Kidney (tissue), 14 donors: ENCODE data around the gene RAB3IL1. TPM values are rescaled to one million over a fixed set of nuclear protein-coding genes. Genes with fewer than 3 reads are reported as not detected.

Experiments used
- DNase-seq, 5 donors: peaks; one replicate each; pipeline ENCODE4 v3.0.0-alpha.2; 2013 to 2020
- FAIRE-seq: peaks from 2 replicates; lab custom pipeline; 2012; peaks lifted over from hg19 to GRCh38; lab: Jason Lieb, UNC
- H3K27ac ChIP-seq, 2 donors: one replicate each; pipeline ENCODE4 v1.7.0; 2013; ENCODE audit warnings: low read depth in 2 of 2, low read length in 2 of 2, inconsistent platforms in 1 of 2
- H3K27me3 ChIP-seq: one replicate; pipeline ENCODE4 v1.7.1; 2013; ENCODE audit warnings: low read length, inconsistent platforms; ENCODE audit not compliant: control insufficient read depth, insufficient read depth
- H3K36me3 ChIP-seq, 3 donors: one replicate each; pipeline versions ENCODE4 v1.7.0 to v1.7.1; 2013; ENCODE audit warnings: low read length in 3 of 3, control low read depth in 1 of 3, inconsistent platforms in 1 of 3; ENCODE audit not compliant: insufficient read depth in 3 of 3, control insufficient read depth in 2 of 3
- H3K4me1 ChIP-seq, 3 donors: one replicate each; pipeline versions ENCODE4 v1.7.0 to v1.7.1; 2013; ENCODE audit warnings: low read length in 3 of 3, inconsistent platforms in 1 of 3, low read depth in 1 of 3; ENCODE audit not compliant: control insufficient read depth in 2 of 3, insufficient read depth in 2 of 3
- H3K4me3 ChIP-seq, 3 donors: one replicate each; pipeline versions ENCODE4 v1.7.0 to v1.8.1; 2013; ENCODE audit warnings: low read length in 3 of 3, control low read depth in 1 of 3, inconsistent platforms in 1 of 3
- H3K9ac ChIP-seq, 3 donors: one replicate each; pipeline versions ENCODE4 v1.7.0 to v1.7.1; 2013; ENCODE audit warnings: low read length in 3 of 3, control low read depth in 1 of 3, inconsistent platforms in 1 of 3
- H3K9me3 ChIP-seq, 3 donors: one replicate each; pipeline versions ENCODE4 v1.7.0 to v1.7.1; 2013; ENCODE audit warnings: low read length in 3 of 3, control low read depth in 1 of 3, inconsistent platforms in 1 of 3; ENCODE audit not compliant: control insufficient read depth in 2 of 3, insufficient read depth in 1 of 3
- CTCF ChIP-seq: IDR thresholded peaks from 3 replicates; pipeline ENCODE4 v1.5.1; 2012; ENCODE audit warnings: mild to moderate bottlenecking, moderate library complexity, borderline replicate concordance; ENCODE audit not compliant: insufficient read depth; ENCODE audit errors: extremely low read depth
- intact Hi-C: fragments of 100-400 bp; cut with DNase I; formaldehyde crosslinking; loops from one replicate; pipeline ENCODE4 v1.11.1; 2022
- polyA plus RNA-seq: library from polyadenylated mRNA; stranded (reverse); fragments of 350-450 nt; fragmentation: Illumina TruSeq; extraction: RNeasy Lipid Tissue Mini Kit (QIAGEN cat#74804); gene quantifications from one replicate; pipeline ENCODE4 v1.2.3, GENCODE V29; 2014; ENCODE audit warnings: low read depth, low replicate concordance; ENCODE audit not compliant: insufficient read depth
- total RNA-seq: library from RNA; stranded (reverse); fragmentation: NEBNext Ultra II Directional; extraction: Animal tissue kit (Norgen Biotek cat#: 25700); gene quantifications from one replicate; pipeline ENCODE4 v1.2.1, GENCODE V29; 2021
- donor health status: control.
- donor health status: control.
- donor health status: control.
- donor health status: control.
- donor health status: control.
- donor health status: DM: yes; HTN: yes; CAD: no.
- donor health status: Normal renal cell carcinoma (clear cell type).

Gene RAB3IL1
- total and polyA plus RNA-seq, 2 donors from 2014 or later, result 14.6 to 27.8 TPM

- H3K9ac ChIP-seq, result no peak overlapping the region
- intact Hi-C loops, result no loop called here
- H3K27me3 ChIP-seq, result no peaks in the 10 kb centered on the region
- H3K9me3 ChIP-seq, result no peaks in the 10 kb centered on the region
- TF ChIP-seq CTCF, result no peak
- peaks cover 0 to 5% (median 0%) of the 10 kb centered on the region in 3 donors for H3K4me1 ChIP-seq
- FAIRE-seq (no peak), DNase-seq (no peak)
- no peak overlapping the region for H3K27ac ChIP-seq
- H3K4me3 ChIP-seq, result no peak overlapping the region
- no peaks in the 10 kb centered on the region for H3K36me3 ChIP-seq
Observed at GRCh38 chr11:61866958-61867343, 50.4 kb downstream of the RAB3IL1 start.

DNA sequence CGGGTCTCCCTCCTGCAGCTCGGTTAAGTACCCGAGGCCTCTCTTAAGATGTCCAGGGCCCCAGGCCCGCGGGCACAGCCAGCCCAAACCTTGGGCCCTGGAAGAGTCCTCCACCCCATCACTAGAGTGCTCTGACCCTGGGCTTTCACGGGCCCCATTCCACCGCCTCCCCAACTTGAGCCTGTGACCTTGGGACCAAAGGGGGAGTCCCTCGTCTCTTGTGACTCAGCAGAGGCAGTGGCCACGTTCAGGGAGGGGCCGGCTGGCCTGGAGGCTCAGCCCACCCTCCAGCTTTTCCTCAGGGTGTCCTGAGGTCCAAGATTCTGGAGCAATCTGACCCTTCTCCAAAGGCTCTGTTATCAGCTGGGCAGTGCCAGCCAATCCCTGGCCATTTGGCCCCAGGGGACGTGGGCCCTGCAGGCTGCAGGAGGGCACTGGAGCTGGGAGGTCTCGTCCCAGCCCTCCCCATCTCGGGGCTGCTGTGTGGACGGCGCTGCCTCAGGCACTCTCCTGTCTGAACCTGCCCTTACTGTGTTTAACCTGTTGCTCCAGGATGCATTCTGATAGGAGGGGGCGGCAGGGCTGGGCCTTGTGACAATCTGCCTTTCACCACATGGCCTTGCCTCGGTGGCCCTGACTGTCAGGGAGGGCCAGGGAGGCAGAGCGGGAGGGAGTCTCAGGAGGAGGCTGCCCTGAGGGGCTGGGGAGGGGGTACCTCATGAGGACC lies 51.0 kb downstream of the RAB3IL1 start:
- Histone ChIP-seq H3K27me3 (no peaks in the 10 kb centered on the region), H3K4me1 (peaks cover 0 to 3% (median 0%) of the 10 kb centered on the region in 3 donors), H3K9ac (no peak overlapping the region), H3K36me3 (no peaks in the 10 kb centered on the region), H3K4me3 (no peak overlapping the region), H3K9me3 (no peaks in the 10 kb centered on the region), H3K27ac (no peak overlapping the region)
- TF ChIP-seq CTCF, result no peak
- DNase-seq, result no peak
- intact Hi-C loops, result no loop called here
- FAIRE-seq, result no peak

DNA sequence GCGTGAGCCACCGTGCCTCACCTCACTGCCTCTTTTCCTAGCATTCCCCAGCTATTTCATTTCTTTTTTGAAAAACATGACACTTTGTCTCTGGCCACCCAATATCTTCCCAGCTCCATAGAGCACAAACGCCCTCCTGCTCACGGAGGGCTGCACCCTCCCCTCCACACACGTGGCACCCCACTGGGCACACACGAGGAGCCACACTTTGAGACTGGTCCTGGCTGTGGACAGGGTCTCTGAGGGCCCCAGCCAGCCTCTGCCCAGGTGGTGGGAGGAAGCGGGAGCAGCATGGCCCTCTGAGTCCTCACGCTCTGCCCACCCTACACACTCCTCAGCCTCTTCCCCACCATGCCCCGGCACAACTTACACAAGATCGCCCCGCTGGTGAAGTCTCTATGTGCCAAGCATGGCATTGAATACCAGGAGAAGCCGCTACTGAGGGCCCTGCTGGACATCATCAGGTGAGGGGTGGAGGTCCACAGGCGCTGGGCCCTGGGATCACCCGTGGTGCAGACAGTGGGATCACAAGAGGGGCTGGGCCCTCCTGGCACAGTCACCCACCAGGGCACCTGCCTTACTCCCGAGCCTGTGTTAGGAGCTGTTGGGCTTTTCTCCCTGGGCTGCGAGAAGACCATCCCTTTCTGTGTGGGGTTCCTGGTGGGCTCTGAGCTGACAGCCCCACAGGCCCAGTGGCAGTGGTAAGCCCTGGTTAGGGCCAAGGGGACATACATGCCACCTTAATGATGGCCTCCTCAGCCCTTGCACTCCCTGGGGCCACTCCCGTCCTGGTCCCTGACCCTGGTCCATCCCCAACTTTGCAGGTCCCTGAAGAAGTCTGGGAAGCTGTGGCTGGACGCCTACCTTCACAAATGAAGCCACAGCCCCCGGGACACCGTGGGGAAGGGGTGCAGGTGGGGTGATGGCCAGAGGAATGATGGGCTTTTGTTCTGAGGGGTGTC lies 52.3 kb downstream of the RAB3IL1 start:
- H3K27ac ChIP-seq, result no peak overlapping the region
- H3K36me3 ChIP-seq, result peaks cover 0 to 2% (median 0%) of the 10 kb centered on the region in 3 donors
- H3K4me3 ChIP-seq, result no peak overlapping the region
- DNase-seq (no peak), FAIRE-seq (no peak)
- no peaks in the 10 kb centered on the region for H3K27me3 ChIP-seq
- H3K9ac ChIP-seq, result no peak overlapping the region
- intact Hi-C loops, result no loop called here
- no peaks in the 10 kb centered on the region for H3K4me1 ChIP-seq
- TF ChIP-seq CTCF, result no peak
- H3K9me3 ChIP-seq, result no peaks in the 10 kb centered on the region
